KG1 (cell line): ENCODE data around the gene RBMS3.
"Not testable (repeated sequence)": the region's sequence is repeated elsewhere in the genome, so short reads cannot be mapped to it uniquely, and the experiment has no call there.

Source experiments
- DNase-seq: peaks from one replicate; lab custom pipeline; 2025; lab: John Stamatoyannopoulos, UW

RBMS3 gene

GRCh38 chr3:29280404-29281093 lies at the start of gene RBMS3:
RBMS3 (plus strand) TSS chr3:29281071.
- DNase-seq = no peak

GRCh38 chr3:29233126-29233525 lies 47.7 kb upstream of the RBMS3 start:
- DNase-seq = not testable (repeated sequence)

GRCh38 chr3:29236146-29236840 lies 44.6 kb upstream of the RBMS3 start:
- DNase-seq = no peak

- no peak for DNase-seq
These were observed 41.5 kb upstream of the RBMS3 start for GRCh38 chr3:29239376-29239775.

GRCh38 chr3:29240248-29240647 lies 40.6 kb upstream of the RBMS3 start:
- DNase-seq = no peak

GRCh38 chr3:29240887-29241286 lies 40.0 kb upstream of the RBMS3 start:
- no peak for DNase-seq

GRCh38 chr3:29241855-29242254 lies 39.0 kb upstream of the RBMS3 start:
- DNase-seq = no peak

GRCh38 chr3:29242296-29242695 lies 38.6 kb upstream of the RBMS3 start:
- DNase-seq = no peak

- DNase-seq = no peak
These were observed 35.4 kb upstream of the RBMS3 start for GRCh38 chr3:29245441-29245840.

GRCh38 chr3:29247088-29247745 lies 33.7 kb upstream of the RBMS3 start:
- DNase-seq = no peak

- no peak for DNase-seq
These were observed 31.0 kb upstream of the RBMS3 start for GRCh38 chr3:29249829-29250345.

- no peak for DNase-seq
These were observed 24.8 kb upstream of the RBMS3 start for GRCh38 chr3:29255854-29256696.

GRCh38 chr3:29258161-29258560 lies 22.7 kb upstream of the RBMS3 start:
- DNase-seq = no peak

GRCh38 chr3:29261119-29261518 lies 19.8 kb upstream of the RBMS3 start:
- no peak for DNase-seq

GRCh38 chr3:29263476-29263875 lies 17.4 kb upstream of the RBMS3 start:
- DNase-seq = no peak

- DNase-seq = no peak
These were observed 15.3 kb upstream of the RBMS3 start for GRCh38 chr3:29265509-29266072.

GRCh38 chr3:29267226-29267625 lies 13.6 kb upstream of the RBMS3 start:
- no peak for DNase-seq

- DNase-seq = no peak
These were observed 12.2 kb upstream of the RBMS3 start for GRCh38 chr3:29268651-29269050.

GRCh38 chr3:29270752-29271151 lies 10.1 kb upstream of the RBMS3 start:
- no peak for DNase-seq

- DNase-seq = no peak
These were observed 9.4 kb upstream of the RBMS3 start for GRCh38 chr3:29271475-29271874.

- no peak for DNase-seq
These were observed 6.2 kb upstream of the RBMS3 start for GRCh38 chr3:29274667-29275066.

GRCh38 chr3:29275309-29275708 lies 5.6 kb upstream of the RBMS3 start:
- no peak for DNase-seq
